Stimulated activated naive CD8-positive, alpha-beta T cell treated with anti-CD3 and anti-CD28 coated beads, Interleukin-15, amount 100 ng/mL, for 72 hours (primary cell): ENCODE measurements around the gene THBD.
A peak's percentile ranks its signal among the peaks of the same experiment; 100 is the strongest.

Experiments
- ATAC-seq: fragments of 150-1000 bp; cut with Tn5 transposase; 2 replicates; pipeline ENCODE4 v1.10.0; 2021; ENCODE audit warnings: mild to moderate bottlenecking, moderate library complexity
- DNase-seq, 2 donors: peaks; one replicate each; pipeline ENCODE4 v3.0.0; 2021 to 2022
- H3K27ac Mint-ChIP-seq, 2 donors: one replicate each; pipeline ENCODE4 v1.8.0; 2022; ENCODE audit warnings: mild to moderate bottlenecking in 2 of 2, mixed read lengths in 2 of 2, moderate library complexity in 2 of 2
- H3K27me3 Mint-ChIP-seq: one replicate; pipeline ENCODE4 v1.8.0; 2022; ENCODE audit warnings: mixed read lengths
- H3K4me1 Mint-ChIP-seq: one replicate; pipeline ENCODE4 v1.8.0; 2022; ENCODE audit warnings: mild to moderate bottlenecking, mixed read lengths
- H3K4me3 Mint-ChIP-seq, 2 donors: one replicate each; pipeline ENCODE4 v1.8.0; 2022; ENCODE audit warnings: mild to moderate bottlenecking in 2 of 2, mixed read lengths in 2 of 2, moderate library complexity in 1 of 2
- H3K9me3 Mint-ChIP-seq, 2 donors: one replicate each; pipeline ENCODE4 v1.8.0; 2022; ENCODE audit warnings: mixed read lengths in 2 of 2

Gene THBD

DNA sequence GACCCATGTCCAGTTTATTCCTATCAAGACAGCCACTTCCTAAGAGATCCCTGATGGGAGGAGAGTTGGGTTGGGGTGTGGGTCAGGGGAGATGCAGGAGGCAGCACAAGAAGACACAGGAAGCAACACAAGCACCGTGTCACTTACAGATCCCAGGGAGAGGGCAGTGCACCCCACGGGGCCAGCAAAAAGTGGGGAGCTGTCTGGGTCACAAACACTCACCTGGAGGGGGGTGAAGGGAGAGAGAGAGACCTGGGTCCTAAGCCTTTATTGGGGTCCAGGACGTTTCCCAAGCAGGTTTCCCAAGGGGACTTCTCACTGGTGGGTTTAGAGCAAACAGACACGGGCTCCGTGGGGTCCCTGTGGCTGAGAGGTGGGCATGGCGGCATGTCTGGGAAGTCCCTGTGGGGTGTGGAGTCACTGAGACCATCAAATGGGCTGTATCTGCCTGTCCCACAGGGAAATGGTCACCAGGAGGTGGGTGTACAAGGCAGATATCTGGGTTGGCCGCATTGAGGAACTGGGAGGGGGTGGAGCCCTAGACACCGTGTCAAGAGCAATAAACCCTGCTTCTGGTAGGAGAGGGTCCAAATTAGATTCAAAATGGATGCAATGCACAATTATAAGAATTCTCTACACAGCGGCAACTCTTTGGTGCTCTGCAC lies 38.2 kb upstream of the THBD start:
- ATAC-seq = no peak
- H3K9me3 Mint-ChIP-seq = no peaks in the 10 kb centered on the region
- H3K4me1 Mint-ChIP-seq = peaks cover 12% of the 10 kb centered on the region
- no peak for DNase-seq
- H3K4me3 Mint-ChIP-seq = no peak overlapping the region
- H3K27ac Mint-ChIP-seq = no peak overlapping the region
- H3K27me3 Mint-ChIP-seq = peaks cover 22% of the 10 kb centered on the region

DNA sequence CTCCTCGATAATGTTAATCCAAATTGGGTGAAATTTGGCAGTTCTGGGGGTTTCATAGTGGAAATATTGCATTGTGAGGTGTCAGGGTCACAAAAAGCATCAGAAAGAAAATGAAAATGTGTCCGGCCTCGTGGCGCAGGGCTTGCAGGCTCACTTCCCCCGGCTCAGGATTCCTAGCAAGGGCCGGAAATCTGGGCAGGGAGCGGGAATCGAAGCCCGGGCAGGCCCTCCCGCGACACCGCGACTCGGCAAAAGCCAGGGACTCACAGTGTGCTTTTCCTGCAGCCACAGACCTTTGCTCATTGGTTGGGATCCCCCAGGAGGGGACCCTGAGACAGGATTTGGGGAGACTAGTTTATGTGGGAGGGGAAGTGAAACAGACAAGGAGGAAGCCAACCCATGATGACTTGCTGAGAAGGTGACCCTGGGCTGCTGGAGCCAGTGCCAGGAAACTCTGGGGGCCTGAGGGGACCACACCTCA lies 37.5 kb upstream of the THBD start:
- Mint-ChIP-seq H3K27me3 (peaks cover 22% of the 10 kb centered on the region), H3K4me3 (no peak overlapping the region), H3K4me1 (peaks cover 12% of the 10 kb centered on the region), H3K9me3 (no peaks in the 10 kb centered on the region), H3K27ac (peak overlapping the region in 1 of 2 donors; percentile 97)
- DNase-seq (no peak), ATAC-seq (no peak)

DNA sequence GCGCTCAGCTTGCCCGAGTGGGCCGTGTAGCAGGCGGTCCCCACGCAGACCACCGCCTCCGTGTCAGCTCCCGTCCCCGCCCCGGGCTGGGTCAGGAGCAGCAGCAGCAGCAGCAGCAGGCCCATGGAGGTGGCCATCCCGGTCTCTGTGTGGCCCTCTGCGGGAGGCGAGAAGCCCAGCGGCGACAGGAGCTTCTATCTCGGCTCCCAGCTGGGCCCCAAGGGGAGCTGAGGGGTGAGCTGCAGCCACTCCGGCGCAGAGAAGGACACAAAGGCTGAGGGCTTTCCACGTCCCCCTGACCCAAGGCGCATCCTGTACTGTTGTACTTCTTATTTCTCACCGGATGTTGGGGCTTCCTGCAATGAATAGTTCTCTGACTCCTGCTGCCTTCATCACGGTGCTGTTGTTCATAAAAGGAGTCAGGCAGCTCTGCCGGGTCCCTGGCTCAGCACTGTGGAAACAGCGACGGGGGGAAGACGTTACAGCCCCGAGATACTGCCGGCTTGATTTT lies 36.6 kb upstream of the THBD start, which contains the start of gene CD93:
CD93 (minus strand) TSS at position 269 of the 511 bp plus-strand sequence; CDS start at position 137, 132 bp downstream.
- H3K4me1 Mint-ChIP-seq = peaks cover 12% of the 10 kb centered on the region
- DNase-seq = peak in 1 of 2 donors; percentile 3
- H3K4me3 Mint-ChIP-seq = peak within 1 kb of the TSS; percentile 35 to 48

DNA sequence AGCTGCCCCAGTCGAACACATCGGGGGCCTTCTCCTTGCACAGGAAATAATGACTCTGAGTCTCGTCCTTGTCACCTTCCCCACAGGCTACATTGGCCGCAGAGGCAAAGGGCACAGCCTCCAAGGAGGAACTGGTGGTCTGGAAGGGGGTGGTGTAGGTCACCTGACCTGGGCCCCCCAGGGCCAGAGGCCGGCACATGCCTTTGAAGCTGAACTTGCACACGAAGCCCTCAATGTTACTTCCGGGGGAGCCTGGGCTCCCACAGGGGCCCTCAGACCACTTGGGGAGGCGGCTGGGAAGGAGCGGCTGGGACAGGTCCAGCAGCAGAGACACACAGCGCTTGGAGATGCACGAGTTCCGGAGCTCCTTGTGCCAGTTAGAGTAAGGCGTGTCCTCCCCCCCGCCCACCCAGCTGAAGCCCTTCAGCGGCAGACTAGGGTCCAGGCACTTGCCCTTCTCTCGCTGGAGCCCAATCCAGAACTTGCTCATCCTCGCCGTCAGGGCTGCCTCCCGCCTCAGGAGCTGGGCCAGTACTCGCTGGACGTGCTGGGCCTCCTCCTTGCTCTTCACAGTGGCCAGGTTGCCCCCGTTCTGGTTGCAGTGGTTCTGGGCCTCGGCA lies 36.1 kb upstream of the THBD start:
- no peak for ATAC-seq
- DNase-seq = no peak
- H3K4me3 Mint-ChIP-seq = no peak overlapping the region
- no peak overlapping the region for H3K27ac Mint-ChIP-seq
- no peaks in the 10 kb centered on the region for H3K9me3 Mint-ChIP-seq
- H3K27me3 Mint-ChIP-seq = peaks cover 22% of the 10 kb centered on the region
- peaks cover 12% of the 10 kb centered on the region for H3K4me1 Mint-ChIP-seq

More for the DNA sequence above, 36.6 kb upstream of the THBD start, which contains the start of gene CD93:
- Mint-ChIP-seq H3K27me3 (peaks cover 22% of the 10 kb centered on the region), H3K9me3 (no peaks in the 10 kb centered on the region), H3K27ac (peak within 1 kb of the TSS; percentile 69 to 97)
- ATAC-seq = peak; percentile 77

DNA sequence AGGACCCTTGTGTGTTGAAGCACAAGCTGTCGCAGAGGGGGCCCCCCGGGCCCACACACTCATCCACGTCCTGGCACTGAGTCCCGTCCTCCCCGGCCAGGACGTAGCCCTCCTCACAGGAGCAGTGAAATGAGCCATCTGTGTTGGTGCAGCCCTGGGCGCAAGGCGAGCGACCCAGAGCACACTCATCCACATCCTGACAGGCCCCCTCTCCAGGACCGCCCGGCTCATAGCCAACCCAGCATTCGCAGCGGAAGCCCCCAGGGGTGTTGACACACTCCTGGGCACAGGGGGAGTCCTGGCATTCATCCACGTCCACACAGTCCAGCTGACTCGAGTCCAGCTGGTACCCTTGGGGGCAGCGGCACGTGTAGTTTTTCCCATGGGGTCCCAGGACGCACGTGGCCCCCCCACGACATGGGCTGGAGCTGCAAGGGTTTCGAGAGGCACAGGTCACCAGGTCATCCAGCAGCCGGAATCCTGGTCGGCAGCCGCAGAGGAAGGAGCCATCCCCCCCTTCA lies 35.4 kb upstream of the THBD start:
- H3K27me3 Mint-ChIP-seq = peaks cover 22% of the 10 kb centered on the region
- peaks cover 12% of the 10 kb centered on the region for H3K4me1 Mint-ChIP-seq
- no peak for DNase-seq
- no peak overlapping the region for H3K4me3 Mint-ChIP-seq
- H3K27ac Mint-ChIP-seq = no peak overlapping the region
- no peak for ATAC-seq
- no peaks in the 10 kb centered on the region for H3K9me3 Mint-ChIP-seq

DNA sequence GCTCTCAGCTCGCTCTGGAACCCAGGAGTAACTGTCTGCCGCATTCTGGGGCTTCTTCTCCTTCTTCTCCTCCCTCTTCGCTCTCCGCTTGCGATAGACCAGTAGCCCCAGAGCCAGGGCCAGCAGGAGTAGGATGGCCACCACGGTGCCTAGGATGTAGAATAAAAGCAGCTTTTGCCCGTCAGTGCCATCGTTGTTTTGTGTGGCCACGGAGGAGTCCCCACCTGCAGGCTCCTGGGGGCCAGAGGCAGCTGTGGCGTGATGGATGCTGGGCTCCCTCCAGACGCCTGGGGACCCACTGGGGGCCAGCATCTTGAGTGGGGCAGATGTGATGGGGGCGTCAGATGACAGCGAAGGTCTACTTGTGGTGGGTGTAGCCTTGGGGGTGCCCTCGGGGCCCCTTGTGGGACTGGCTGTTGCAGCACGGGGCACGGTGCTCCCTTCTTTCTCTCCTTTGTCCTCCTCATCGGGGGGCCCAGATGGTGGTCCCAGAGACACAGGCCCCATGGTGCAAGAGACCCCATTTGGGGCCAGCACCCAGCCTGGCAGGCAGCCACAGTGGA lies 34.9 kb upstream of the THBD start:
- H3K4me1 Mint-ChIP-seq = peaks cover 12% of the 10 kb centered on the region
- H3K4me3 Mint-ChIP-seq = no peak overlapping the region
- no peak for DNase-seq
- no peak for ATAC-seq
- peaks cover 22% of the 10 kb centered on the region for H3K27me3 Mint-ChIP-seq
- no peak overlapping the region for H3K27ac Mint-ChIP-seq
- no peaks in the 10 kb centered on the region for H3K9me3 Mint-ChIP-seq

DNA sequence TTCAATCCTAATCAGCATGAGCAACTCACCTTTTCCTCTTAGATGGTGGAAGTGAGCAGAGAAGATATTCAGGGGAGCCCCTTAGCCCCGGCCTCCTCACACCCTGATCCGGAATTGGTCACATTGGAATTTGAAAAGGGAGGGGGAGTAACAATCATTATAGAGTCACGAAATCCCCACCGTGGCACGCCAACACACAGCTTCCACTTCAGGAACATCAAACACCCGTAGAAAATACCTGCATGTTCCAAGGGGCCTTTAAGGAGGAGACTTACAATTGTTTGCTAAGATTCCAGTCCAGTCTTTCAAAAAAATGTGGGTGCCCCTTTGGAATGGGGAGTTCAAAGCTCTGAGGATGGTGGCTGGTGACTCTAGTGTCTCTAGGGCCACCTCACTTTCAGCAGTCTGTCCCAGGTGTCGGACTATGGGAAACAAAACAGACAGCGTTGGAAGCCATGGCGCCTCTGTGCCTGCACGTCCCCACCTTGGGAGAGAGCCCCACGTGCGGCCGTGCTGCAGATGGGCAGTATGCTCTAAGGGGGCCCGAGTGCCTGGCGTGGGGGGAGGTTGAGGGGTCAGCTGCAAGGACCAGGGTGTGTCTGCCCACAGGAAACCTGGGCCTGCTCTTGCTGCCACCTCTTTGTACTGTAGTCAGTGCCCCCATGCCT lies 34.2 kb upstream of the THBD start:
- no peak for ATAC-seq
- Mint-ChIP-seq H3K27me3 (peaks cover 19% of the 10 kb centered on the region), H3K4me1 (peaks cover 12% of the 10 kb centered on the region), H3K27ac (no peak overlapping the region), H3K4me3 (no peak overlapping the region), H3K9me3 (no peaks in the 10 kb centered on the region)
- DNase-seq = no peak

DNA sequence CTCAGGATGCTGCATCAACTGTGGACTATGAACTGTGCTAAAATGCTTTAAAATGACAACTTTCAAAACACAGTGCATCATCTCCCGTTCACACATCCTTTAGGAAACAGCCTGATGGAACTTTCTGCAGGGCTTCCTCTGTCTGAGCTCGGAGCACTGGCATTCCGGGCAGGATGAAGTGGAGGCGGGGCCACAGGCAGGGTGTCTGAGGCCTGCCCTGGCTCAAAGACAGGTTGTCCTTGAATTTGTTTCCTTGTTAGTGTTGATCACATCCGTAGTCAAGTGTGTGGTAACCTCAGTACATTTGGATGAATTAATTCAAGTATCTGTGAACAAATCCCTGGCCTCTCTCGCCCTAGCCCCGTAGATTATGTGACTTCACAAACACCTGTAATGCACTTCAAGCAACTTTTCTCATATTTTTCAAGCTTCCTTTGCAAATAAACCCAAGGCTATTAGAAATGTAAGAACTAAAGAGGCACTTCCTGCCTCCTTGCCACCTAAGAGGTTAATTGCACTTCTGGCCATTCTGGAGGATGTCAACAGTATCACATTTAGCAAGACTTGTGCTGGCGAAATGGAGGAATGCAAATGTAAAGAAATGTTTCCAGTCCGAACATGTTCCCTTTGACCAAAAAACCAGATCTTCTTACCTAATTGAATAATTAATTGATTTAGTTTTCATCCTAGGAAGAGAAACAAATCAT lies 33.5 kb upstream of the THBD start:
- ATAC-seq (no peak), DNase-seq (no peak)
- Mint-ChIP-seq H3K27me3 (peaks cover 12% of the 10 kb centered on the region), H3K27ac (no peak overlapping the region), H3K4me3 (no peak overlapping the region), H3K4me1 (peaks cover 12% of the 10 kb centered on the region), H3K9me3 (no peaks in the 10 kb centered on the region)

DNA sequence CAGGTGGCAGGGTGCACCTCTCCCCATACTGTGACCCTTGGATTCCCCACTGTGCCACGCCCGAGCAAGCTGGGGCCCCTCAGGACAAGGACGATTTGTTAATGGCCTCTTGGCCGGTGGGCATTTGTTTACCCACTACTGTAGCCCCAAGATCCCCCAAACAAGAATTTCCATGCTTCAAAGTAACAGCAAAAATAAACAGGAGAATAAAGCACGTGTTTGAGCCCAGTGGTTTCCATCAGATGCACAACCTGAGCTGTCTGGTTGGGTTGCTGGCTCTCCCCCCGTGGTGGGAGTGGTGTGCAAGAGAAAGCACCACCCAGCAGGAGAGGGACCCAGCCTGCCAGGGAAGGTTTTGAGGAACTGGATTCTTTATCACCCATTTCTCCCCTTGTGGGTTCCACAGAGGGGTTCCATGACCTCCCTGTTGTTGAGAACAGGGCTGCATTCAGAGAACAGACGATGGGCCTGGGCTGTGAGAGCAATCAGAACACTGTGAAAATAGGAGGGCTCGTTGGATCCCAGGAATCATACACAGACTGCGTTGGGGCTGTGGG lies 31.9 kb upstream of the THBD start:
- Mint-ChIP-seq H3K4me1 (peaks cover 3% of the 10 kb centered on the region), H3K4me3 (no peak overlapping the region), H3K9me3 (no peaks in the 10 kb centered on the region), H3K27me3 (no peaks in the 10 kb centered on the region), H3K27ac (no peak overlapping the region)
- DNase-seq (no peak), ATAC-seq (no peak)

DNA sequence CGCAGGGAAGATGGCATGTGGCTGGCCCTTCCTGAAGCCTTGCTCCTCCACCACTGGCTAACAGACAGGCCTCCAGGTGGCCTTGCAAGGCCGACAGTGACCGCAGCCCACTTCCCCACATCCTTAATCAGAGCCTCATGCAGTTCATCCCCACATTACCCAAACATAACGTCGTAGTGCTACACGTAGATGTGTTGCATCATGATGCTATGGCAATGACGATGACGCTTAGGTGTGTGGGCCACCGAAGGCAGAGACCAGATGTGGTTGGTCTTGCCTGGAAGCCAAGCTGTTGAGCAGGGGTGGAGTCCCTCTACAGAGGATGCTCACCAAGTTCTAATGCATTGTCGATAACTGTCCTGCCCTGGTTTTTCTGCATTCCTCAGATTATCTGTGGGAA lies 31.0 kb upstream of the THBD start:
- Mint-ChIP-seq H3K4me1 (no peaks in the 10 kb centered on the region), H3K9me3 (no peaks in the 10 kb centered on the region), H3K27me3 (no peaks in the 10 kb centered on the region), H3K27ac (no peak overlapping the region), H3K4me3 (no peak overlapping the region)
- no peak for ATAC-seq
- DNase-seq = no peak

DNA sequence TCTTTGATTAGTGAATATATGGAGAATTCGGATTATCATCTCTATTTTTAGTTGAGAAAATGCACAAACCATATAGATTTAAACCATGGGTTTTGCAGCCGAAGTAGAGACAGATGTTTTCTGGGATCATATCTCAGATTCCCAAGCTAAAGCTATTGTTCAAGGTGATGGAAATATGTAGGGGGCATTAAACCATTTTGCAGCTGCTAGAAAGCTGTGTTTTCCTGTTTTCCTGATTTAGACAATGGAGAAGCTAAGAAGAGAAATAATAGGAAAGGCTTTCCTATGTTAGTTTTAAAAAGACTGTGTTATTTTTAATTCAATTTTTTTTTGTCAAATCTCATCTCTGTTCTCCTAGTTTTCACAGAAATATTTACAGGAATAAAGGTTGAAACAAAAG lies 30.5 kb upstream of the THBD start:
- no peak overlapping the region for H3K27ac Mint-ChIP-seq
- no peaks in the 10 kb centered on the region for H3K4me1 Mint-ChIP-seq
- no peak for DNase-seq
- no peak overlapping the region for H3K4me3 Mint-ChIP-seq
- no peaks in the 10 kb centered on the region for H3K9me3 Mint-ChIP-seq
- H3K27me3 Mint-ChIP-seq = no peaks in the 10 kb centered on the region
- ATAC-seq = no peak

DNA sequence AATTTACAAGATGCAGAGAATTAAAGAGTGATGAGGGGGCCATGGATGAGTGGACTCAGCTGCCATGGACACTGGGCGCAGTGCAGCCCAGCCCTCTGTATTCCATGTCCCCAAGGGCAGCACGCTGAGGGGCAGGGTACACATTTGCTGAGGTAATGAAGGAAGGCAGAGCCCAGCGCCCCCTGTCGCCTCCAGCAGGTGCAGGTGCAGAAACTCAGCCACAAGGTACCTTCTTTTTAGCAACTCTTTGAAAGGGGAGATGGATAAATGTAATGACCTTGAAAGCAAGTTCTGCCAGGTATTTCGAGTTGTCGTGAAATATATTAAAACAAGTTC lies 29.5 kb upstream of the THBD start:
- no peak for ATAC-seq
- Mint-ChIP-seq H3K9me3 (no peaks in the 10 kb centered on the region), H3K27ac (no peak overlapping the region), H3K4me1 (no peaks in the 10 kb centered on the region), H3K27me3 (no peaks in the 10 kb centered on the region), H3K4me3 (no peak overlapping the region)
- no peak for DNase-seq

DNA sequence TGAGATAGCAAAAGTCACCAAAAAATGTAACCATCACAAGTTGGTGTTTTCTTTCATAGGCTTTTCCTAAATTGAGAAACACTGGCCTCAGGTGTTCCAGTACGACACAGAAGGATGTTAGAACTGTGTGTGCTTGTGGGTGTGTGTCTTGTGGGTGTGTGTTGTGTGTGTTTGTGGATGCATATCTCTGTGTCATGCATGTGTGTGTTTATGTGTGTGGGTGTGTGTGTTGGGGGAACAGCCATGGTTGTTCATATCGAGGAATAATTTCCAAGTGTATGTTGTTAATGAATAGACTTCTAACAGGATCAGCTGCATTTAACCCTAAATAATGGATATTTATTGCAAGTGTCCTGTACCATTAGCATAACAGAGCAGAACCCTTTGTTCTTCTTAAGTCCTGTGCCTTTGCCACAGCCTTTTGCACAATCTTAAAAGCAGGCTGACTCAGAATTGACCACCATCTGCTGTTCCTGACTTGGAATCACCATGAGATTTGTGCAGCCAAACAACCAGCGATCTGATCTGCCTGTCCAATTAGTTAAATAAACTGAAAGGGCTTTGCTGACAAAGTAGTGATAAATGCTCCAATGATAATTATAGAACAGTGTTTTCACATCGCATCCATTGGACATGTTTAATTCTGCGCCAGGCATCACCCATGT lies 29.0 kb upstream of the THBD start:
- H3K4me3 Mint-ChIP-seq = no peak overlapping the region
- no peaks in the 10 kb centered on the region for H3K9me3 Mint-ChIP-seq
- DNase-seq = no peak
- no peak for ATAC-seq
- H3K27me3 Mint-ChIP-seq = no peaks in the 10 kb centered on the region
- no peak overlapping the region for H3K27ac Mint-ChIP-seq
- H3K4me1 Mint-ChIP-seq = no peaks in the 10 kb centered on the region

DNA sequence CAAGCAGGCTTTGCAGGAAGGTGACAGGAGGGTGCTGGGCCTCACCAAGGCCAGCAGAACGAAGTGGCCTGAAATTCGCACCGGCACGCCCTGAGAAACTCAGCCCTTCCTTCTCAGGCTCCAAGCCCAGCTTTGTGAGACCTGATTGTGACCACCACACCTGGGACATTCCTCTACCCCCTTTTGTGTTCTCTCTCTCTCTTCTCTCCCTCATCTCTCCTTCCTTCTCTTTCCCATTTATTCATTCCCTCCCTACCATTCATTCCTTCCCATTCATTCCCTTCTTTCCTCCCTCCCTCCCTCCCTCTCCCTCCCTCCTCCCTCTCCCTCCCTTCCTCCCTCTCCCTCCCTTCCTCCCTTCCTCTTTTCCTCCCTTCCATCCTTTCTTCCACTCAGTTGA lies 27.8 kb upstream of the THBD start:
- H3K4me3 Mint-ChIP-seq = no peak overlapping the region
- H3K27me3 Mint-ChIP-seq = no peaks in the 10 kb centered on the region
- no peaks in the 10 kb centered on the region for H3K4me1 Mint-ChIP-seq
- H3K9me3 Mint-ChIP-seq = no peaks in the 10 kb centered on the region
- DNase-seq = no peak
- ATAC-seq = no peak
- no peak overlapping the region for H3K27ac Mint-ChIP-seq
